GM19468 (cell line): ENCODE data around the gene PER2.

Experiments used
- ATAC-seq: cut with Tn5 transposase; IDR thresholded peaks from one replicate; pipeline ENCODE4 v1.9.1; 2021; ENCODE audit warnings: mild to moderate bottlenecking, moderate library complexity, moderate number of reproducible peaks; ENCODE audit not compliant: unreplicated experiment; ENCODE audit errors: extremely low read depth

PER2 gene

GRCh38 chr2:238252766-238253630, 35.4 kb downstream of the PER2 start:
- ATAC-seq: no peak

- no peak for ATAC-seq
Measured at GRCh38 chr2:238251986-238252385, 36.4 kb downstream of the PER2 start.

GRCh38 chr2:238251331-238251730, 37.1 kb downstream of the PER2 start:
- no peak for ATAC-seq

- no peak for ATAC-seq
Measured at GRCh38 chr2:238250896-238251295, 37.5 kb downstream of the PER2 start.

- no peak for ATAC-seq
Measured at GRCh38 chr2:238247841-238248453, 40.5 kb downstream of the PER2 start.

GRCh38 chr2:238247002-238247822, 41.2 kb downstream of the PER2 start:
- ATAC-seq: no peak

- ATAC-seq: no peak
Measured at GRCh38 chr2:238244151-238244550, 44.3 kb downstream of the PER2 start.

- ATAC-seq: no peak
Measured at GRCh38 chr2:238243496-238244076, 44.8 kb downstream of the PER2 start.

GRCh38 chr2:238242731-238243495, 45.5 kb downstream of the PER2 start:
- no peak for ATAC-seq

- ATAC-seq: no peak
Measured at GRCh38 chr2:238241970-238242369, 46.4 kb downstream of the PER2 start.

GRCh38 chr2:238240757-238241711, 47.4 kb downstream of the PER2 start:
- ATAC-seq: no peak

GRCh38 chr2:238239863-238240756, 48.3 kb downstream of the PER2 start, which contains the start of gene HES6:
TSS of gene HES6 (minus strand) at chr2:238240038. CDS start at chr2:238239905, 133 bp downstream.
- peak; percentile 78 for ATAC-seq

- ATAC-seq: no peak
Measured at GRCh38 chr2:238239543-238239862, 48.9 kb downstream of the PER2 start.

GRCh38 chr2:238238766-238239542, 49.5 kb downstream of the PER2 start:
- ATAC-seq: no peak

- ATAC-seq: no peak
Measured at GRCh38 chr2:238238311-238238765, 50.1 kb downstream of the PER2 start.

GRCh38 chr2:238237431-238238135, 50.8 kb downstream of the PER2 start:
- ATAC-seq: no peak
